Ishikawa (cell line): ENCODE measurements around the gene KCNN3.

Experiments
- CEBPB ChIP-seq: IDR thresholded peaks from 2 replicates; pipeline ENCODE4 v1.6.1; 2012
- EGR1 ChIP-seq: IDR thresholded peaks from 2 replicates; pipeline ENCODE4 v1.6.1; 2012
- EP300 ChIP-seq: IDR thresholded peaks from 2 replicates; pipeline ENCODE4 v1.6.1; 2012; ENCODE audit warnings: borderline replicate concordance
- FOXM1 ChIP-seq: IDR thresholded peaks from 2 replicates; pipeline ENCODE4 v1.6.1; 2012; ENCODE audit warnings: low read depth, borderline replicate concordance
- MAX ChIP-seq: IDR thresholded peaks from 2 replicates; pipeline ENCODE4 v1.6.1; 2012
- NFIC ChIP-seq: IDR thresholded peaks from 2 replicates; pipeline ENCODE4 v1.6.1; 2012
- REST ChIP-seq: IDR thresholded peaks from 2 replicates; pipeline ENCODE4 v1.6.1; 2012; ENCODE audit warnings: low read depth, mild to moderate bottlenecking
- TCF12 ChIP-seq: IDR thresholded peaks from 2 replicates; pipeline ENCODE4 v1.6.1; 2012; ENCODE audit warnings: low read depth
- TEAD4 ChIP-seq: IDR thresholded peaks from 2 replicates; pipeline ENCODE4 v1.6.1; 2012
- USF1 ChIP-seq: IDR thresholded peaks from 2 replicates; pipeline ENCODE4 v1.6.1; 2012
- YY1 ChIP-seq: IDR thresholded peaks from 2 replicates; pipeline ENCODE4 v1.6.1; 2012; ENCODE audit warnings: low read depth

GRCh38 chr1:154808909-154809262 is 61.2 kb downstream of the KCNN3 start:
- TF ChIP-seq CEBPB (no peak), NFIC (no peak), FOXM1 (no peak), MAX (no peak), YY1 (no peak), REST (no peak), TEAD4 (no peak), TCF12 (no peak), EP300 (no peak), EGR1 (no peak), USF1 (no peak)
